ENCODE results near the gene KRTAP3-2. TPM values are rescaled to one million over a fixed set of nuclear protein-coding genes. Genes with fewer than 3 reads are reported as not detected.

Gene KRTAP3-2
- total RNA-seq, 4 donors from 2014 or later: not detected

- Histone ChIP-seq H3K4me3 (no peak overlapping the region), H3K4me1 (no peaks in the 10 kb centered on the region), H3K9me3 (no peaks in the 10 kb centered on the region), H3K27ac (no peak overlapping the region), H3K27me3 (no peaks in the 10 kb centered on the region), H3K36me3 (no peaks in the 10 kb centered on the region)
- no peak for TF ChIP-seq POLR2A (IDR thresholded peaks at IDR 0.05)
- no peak for TF ChIP-seq CTCF (IDR thresholded peaks at IDR 0.05)
- intact Hi-C loops (cut with DNase I; ENCODE audit: low total_unique reads): no loop called here
- no peak for DNase-seq
Measured at GRCh38 chr17:41009301-41009760, 9.6 kb upstream of the KRTAP3-2 start.

- Histone ChIP-seq H3K27ac (no peak within 1 kb of the TSS), H3K27me3 (no peaks in the 10 kb centered on the region), H3K36me3 (no peaks in the 10 kb centered on the region), H3K9me3 (no peaks in the 10 kb centered on the region), H3K4me3 (no peak within 1 kb of the TSS), H3K4me1 (no peaks in the 10 kb centered on the region)
- DNase-seq: no peak
- TF ChIP-seq CTCF (IDR thresholded peaks at IDR 0.05) (no peak), POLR2A (IDR thresholded peaks at IDR 0.05) (no peak)
- intact Hi-C loops (cut with DNase I; ENCODE audit: low total_unique reads): no loop called here
Measured at GRCh38 chr17:41008811-41009210, 9.1 kb upstream of the KRTAP3-2 start, which contains the start of gene KRTAP3-1. Gene KRTAP3-1, minus strand, starts transcription at chr17:41009128. Its CDS starts 54 bp downstream, at chr17:41009074.

- H3K9me3 ChIP-seq: no peaks in the 10 kb centered on the region
- no peak for DNase-seq
- TF ChIP-seq POLR2A (IDR thresholded peaks at IDR 0.05) (no peak), CTCF (IDR thresholded peaks at IDR 0.05) (no peak)
- H3K4me1 ChIP-seq: no peaks in the 10 kb centered on the region
- no peak overlapping the region for H3K27ac ChIP-seq
- intact Hi-C loops (cut with DNase I; ENCODE audit: low total_unique reads): no loop called here
- no peak overlapping the region for H3K4me3 ChIP-seq
- H3K27me3 ChIP-seq: no peaks in the 10 kb centered on the region
- no peaks in the 10 kb centered on the region for H3K36me3 ChIP-seq
Measured at GRCh38 chr17:41004397-41004796, 4.7 kb upstream of the KRTAP3-2 start.

- no peak overlapping the region for H3K27ac ChIP-seq
- H3K4me3 ChIP-seq: no peak overlapping the region
- intact Hi-C loops (cut with DNase I; ENCODE audit: low total_unique reads): no loop called here
- DNase-seq: no peak
- TF ChIP-seq POLR2A (IDR thresholded peaks at IDR 0.05) (no peak), CTCF (IDR thresholded peaks at IDR 0.05) (no peak)
- no peaks in the 10 kb centered on the region for H3K9me3 ChIP-seq
- H3K4me1 ChIP-seq: no peaks in the 10 kb centered on the region
- no peaks in the 10 kb centered on the region for H3K27me3 ChIP-seq
- H3K36me3 ChIP-seq: no peaks in the 10 kb centered on the region
Measured at GRCh38 chr17:41003926-41004325, 4.2 kb upstream of the KRTAP3-2 start.

- no peak for DNase-seq
- H3K27me3 ChIP-seq: no peaks in the 10 kb centered on the region
- no peak for TF ChIP-seq POLR2A (IDR thresholded peaks at IDR 0.05)
- TF ChIP-seq CTCF (IDR thresholded peaks at IDR 0.05): no peak
- intact Hi-C loops (cut with DNase I; ENCODE audit: low total_unique reads): no loop called here
- no peaks in the 10 kb centered on the region for H3K36me3 ChIP-seq
- no peaks in the 10 kb centered on the region for H3K9me3 ChIP-seq
- H3K4me3 ChIP-seq: no peak overlapping the region
- H3K4me1 ChIP-seq: no peaks in the 10 kb centered on the region
- no peak overlapping the region for H3K27ac ChIP-seq
Measured at GRCh38 chr17:41002814-41003213, 3.1 kb upstream of the KRTAP3-2 start.

Measured in uterus (tissue), 4 donors.